AG20443 (cell line): ENCODE data around the gene JMJD8.

Experiments used
- DNase-seq: peaks from one replicate; pipeline ENCODE4 v3.0.0; 2012; ENCODE audit warnings: low spot score, mixed read lengths

Gene JMJD8

DNA sequence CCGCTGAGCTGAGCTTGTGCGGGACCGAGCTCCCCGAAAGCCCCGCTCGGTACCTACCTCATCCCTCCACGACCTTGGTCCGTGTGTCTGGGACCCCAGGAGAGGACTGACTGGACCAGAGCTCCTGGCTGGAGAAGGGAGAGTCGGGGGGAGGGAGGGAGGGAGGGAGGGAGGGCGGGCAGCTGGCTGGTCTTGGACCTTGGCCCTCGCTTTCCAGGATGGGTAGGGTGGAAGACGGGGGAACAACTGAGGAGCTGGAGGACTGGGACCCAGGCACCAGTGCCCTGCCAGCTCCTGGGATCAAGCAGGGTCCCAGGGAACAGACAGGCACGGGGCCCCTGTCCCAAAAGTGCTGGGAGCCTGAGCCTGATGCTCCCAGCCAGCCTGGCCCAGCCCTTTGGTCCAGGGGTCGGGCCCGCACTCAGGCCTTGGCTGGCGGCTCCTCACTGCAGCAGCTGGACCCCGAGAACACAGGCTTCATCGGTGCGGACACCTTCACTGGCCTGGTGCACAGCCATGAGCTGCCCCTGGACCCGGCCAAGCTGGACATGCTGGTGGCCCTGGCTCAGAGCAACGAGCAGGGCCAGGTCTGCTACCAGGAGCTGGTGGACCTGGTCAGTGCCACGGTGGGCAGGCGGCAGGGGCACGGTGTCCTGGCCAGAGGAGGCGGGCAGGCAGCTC, 8.1 kb downstream of the JMJD8 start:
- no peak for DNase-seq

DNA sequence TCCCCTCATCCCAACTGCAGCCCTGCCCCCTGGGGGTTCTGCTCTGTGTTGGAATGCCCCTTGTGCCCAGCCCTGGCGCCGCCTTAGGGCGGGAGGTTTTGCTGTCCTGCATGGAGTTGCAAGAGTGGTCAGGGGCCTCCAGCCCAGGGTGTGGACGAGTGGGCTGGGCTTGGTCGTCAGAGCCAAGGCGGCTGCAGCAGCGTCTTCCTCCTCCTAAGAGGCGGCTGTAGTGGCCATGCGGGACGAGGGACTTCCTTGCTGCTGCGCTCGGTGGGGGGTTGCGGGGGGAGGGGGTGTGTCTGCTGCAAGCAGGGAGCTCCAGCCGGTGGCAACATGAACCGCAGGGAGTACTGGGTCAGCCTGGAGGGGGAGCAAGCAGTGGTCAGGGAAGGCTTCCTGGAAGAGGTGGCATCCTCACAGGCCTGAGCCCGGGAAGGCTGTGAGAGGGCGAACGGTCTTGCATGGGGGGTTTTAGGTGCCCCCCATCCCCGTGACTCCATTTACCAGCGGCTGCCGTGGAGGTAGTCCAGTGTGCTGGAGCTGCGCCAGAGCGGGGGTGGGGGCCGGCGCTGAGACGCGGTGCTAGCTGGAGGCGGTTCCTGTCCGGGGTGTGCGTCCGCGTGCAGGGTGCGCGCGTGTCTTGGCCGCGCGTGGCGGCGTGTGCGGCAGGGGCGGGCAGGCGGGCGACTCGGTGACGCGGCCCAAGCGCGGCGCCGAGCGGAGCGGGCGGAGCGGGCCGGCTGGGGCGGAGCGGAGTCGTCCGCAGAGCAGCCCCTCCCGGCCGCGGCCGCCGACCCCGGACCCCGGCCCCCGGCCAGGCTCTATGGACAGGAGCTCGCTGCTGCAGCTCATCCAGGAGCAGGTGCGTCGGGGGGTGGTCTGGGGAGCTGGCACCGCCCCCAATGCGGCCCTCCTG, 8.9 kb downstream of the JMJD8 start, which contains the start of gene RHBDL1:
TSS of gene RHBDL1 (plus strand) at position 704 of the 916 bp plus-strand sequence. CDS start at position 824, 120 bp downstream.
- peak; percentile 60 for DNase-seq

DNA sequence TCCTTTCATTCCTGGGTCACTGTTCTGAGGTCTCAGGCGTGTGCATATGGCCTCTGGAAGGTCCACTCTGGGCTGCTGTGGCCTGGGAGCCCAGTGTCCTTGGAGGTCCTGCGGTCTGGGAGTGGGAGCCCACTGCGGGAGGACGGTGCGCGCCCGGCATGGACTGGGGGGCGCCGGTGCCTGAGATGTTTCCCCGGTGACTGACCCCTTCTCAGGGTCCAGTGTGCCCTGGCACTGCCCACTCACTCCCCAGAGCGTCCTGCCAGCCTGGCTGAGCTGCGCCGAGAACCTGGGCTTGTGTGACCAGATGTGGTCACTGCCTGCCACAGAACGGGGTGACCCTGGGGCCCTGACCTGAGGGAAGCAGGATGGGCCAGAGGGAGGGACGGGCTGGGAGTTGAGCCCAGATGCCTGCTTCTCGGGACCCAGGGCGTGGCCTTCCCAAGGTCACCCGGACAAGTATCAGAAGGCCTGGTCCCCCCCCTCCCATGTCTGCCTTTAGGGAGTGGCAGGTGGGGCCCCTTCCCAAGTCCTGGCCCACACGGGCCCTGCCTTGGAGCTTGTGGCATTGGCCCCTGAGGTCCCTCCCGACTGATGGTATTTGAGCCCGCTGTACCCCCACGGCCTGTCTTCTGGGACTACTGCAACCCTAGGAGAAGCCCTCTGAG, 9.8 kb downstream of the JMJD8 start:
- no peak for DNase-seq

DNA sequence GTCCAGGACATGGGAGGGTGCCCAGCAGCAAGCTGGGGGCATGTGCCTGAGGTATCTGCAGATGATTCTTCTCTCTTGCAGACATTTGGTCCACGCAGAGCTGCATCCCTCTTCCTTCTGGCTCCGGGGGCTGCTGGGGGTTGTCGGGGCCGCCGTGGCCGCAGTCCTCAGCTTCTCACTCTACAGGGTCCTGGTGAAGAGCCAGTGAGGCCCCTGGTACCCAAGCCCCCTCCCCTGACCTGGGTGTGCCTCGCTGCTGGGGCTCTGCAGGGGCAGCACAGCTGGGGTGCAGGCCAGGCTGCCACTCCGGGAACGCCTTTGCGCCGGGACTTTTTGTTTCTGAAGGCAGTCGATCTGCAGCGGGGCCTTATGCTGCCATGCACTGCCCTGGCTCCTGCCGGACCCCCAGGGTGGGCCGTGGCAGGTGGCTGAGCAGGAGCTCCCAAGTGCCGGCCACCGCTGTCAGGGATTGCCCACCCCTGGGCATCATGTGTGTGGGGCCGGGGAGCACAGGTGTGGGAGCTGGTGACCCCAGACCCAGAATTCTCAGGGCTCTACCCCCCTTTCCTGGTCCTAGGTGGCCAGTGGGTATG, 10.6 kb downstream of the JMJD8 start:
- DNase-seq, result no peak

DNA sequence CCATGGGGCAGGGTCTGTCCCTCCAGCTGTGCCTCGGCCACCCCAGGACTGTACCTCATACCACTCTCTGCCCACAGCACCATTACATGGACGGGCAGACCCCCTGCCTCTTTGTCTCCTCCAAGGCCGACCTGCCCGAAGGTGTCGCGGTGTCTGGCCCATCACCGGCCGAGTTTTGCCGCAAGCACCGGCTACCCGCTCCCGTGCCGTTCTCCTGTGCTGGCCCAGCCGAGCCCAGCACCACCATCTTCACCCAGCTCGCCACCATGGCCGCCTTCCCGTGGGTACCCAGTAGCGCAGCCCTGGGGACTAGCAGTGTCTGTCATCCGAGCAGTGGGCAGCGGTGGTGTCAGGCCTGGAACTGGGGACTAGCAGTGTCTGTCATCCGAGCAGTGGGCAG, 11.3 kb downstream of the JMJD8 start:
- DNase-seq, result no peak

DNA sequence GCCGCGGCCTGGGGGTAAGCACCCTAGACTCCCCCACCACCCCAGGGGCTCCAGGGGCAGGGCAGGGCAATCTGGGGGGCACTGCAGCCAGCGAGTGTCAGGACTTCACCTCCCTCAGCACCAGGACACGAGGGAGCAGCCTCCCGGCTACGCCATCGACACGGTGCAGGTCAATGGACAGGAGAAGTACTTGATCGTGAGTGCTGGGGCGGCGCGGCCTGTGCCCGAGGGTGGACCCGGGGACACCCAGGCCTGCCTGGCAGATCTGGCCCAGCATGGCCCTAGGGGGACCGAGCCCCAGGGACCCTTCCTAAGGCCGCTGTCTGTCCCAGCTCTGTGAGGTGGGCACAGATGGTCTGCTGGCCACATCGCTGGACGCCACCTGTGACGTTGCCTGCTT, 11.8 kb downstream of the JMJD8 start:
- DNase-seq, result no peak

DNA sequence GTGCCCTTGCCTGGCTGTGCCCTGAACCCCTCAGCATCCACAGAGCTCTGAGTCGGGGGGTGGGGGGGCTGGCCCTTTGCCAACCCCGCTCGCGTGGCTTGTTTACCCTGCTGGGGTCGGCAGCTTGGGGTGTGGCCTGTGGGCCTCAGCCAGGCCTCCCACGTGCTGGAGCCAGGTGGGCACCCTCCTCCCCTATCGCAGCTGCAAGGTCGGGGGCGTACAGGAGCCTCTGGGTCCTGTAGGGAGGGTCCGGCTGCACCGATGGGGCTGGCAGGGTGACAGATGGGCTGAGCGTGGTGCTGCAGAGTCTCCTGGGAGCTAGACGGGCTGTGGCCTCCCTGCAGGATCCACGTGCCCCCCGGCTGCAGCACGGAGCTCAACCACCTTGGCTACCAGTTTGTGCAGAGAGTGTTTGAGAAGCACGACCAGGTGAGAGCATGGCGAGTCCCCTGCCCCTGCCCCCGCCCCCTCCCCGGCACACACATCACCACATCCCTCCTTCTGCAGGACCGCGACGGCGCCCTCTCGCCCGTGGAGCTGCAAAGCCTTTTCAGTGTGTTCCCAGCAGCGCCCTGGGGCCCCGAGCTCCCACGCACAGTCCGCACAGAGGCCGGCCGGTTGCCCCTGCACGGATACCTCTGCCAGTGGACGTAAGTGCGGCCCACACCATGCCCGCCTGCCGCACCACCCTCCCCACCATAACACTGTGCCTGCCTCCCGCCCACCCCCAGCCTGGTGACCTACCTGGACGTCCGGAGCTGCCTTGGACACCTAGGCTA, 12.6 kb downstream of the JMJD8 start:
- DNase-seq, result no peak

DNA sequence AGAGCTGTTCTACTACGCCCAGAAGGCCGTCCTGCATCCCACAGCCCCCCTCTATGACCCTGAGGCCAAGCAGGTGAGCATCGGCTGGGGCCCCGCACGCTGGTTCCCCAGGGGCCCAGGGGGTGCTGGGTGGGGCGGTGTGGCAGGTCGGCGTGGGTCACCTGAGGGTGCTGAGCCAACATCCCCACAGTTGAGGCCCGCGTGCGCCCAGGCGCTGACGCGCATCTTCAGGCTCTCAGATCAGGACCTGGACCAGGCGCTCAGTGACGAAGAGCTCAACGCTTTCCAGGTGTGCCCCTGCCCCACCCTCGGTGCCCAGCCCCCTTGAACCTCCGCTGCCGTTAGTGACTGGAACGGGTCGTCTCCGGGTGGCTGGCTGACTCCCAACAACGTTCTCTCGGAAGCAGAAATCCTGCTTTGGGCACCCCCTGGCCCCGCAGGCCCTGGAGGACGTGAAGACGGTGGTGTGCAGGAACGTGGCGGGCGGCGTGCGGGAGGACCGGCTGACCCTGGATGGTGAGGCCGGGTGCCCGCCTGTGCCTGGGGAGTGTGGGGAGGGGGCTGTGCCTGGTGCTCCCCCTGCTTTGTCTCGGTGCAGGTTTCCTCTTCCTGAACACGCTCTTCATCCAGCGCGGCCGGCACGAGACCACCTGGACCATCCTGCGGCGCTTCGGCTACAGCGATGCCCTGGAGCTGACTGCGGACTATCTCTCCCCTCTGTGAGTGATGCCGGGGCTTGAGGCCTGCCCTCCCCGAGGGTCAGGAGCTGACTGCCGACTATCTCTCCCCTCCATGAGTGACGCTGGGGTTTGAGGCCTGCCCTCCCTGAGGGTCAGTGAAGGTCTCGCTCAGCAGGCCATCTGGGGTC, 13.4 kb downstream of the JMJD8 start:
- no peak for DNase-seq

DNA sequence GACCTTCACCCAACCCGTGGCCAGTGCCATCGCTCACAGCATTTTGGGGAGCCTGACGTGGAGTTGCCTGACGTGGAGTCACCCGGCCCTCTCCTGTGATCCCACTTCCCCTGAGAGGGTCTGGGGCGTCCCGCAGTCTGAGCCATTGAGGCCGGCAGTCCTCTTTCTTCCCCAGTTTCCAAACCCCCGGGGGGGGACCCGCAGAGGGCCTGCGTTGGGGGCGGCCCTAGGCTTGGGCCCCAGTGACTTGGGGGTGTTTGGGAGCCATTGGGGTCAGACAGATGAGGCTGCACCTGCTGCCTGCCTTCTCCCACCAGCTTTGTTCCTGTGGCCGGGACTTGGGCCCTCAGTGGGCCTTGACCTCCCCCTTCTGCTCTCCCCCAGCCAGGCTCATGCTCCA, 14.5 kb downstream of the JMJD8 start:
- no peak for DNase-seq

DNA sequence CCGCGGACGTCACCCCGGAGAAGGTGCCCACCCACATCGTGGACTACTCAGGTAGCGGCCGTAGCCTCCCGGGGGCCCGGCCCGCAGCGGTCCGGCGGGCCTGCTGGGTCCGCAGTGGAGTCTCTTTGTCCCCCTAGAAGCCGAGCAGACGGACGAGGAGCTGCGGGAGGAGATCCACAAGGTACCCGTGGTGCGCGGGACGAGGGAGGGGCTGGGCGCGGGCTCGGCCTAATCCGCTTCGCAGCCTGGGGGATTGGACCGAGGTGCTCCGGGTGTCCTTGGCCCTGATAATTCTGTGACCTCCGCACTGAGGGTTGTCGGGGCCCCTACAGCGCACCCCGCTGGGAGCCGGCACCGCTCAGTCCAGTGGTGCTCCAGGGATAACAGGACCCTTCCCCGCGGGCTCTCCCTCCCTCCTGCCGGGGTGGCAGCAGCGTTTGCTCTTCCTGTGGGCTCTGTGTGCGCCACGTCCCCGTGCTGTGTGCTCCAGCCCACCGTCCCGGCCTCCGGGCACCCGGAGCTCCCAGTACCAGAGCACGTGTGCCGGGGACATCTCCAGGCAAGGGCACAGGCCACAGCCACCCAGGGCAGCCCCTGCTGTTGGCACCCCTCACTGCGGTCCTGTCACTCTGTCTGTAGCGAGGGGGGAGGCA, 15.5 kb downstream of the JMJD8 start:
- DNase-seq, result no peak

DNA sequence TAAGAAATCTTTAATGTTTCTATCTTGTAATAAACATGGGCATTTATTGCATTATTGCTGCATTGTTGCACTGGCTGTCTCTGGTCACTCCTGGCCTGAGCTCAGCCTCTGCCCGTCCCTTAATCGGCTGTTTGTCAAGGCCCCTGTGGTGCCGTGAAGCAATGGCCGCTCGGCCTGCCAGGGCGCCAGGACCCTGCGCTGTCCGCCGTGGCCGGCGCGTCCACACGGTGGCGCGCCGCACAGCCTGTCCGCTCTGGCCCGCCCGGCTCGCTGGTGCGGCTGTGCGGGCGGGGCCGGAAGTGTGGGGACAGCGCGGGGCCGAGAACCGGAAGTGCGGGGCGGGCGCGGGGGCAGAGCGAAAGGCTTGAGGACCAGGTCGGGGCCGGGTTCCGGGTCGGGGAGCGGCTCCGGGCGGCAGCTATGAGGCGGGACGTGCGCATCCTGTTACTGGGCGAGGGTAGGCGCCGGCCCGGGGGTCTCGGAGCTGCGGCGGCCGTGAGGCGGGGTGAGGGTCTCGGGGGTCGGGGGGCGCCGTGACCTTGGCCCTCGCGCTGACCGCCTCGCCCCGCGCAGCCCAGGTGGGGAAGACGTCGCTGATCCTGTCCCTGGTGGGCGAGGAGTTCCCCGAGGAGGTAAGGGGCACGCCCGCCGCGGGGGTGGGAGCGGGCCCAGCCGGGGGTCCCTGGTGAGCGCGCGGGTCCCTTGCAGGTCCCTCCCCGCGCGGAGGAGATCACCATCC, 16.2 kb downstream of the JMJD8 start, which contains the start of gene RHOT2:
TSS of gene RHOT2 (plus strand) at position 353 of the 739 bp plus-strand sequence. CDS start at position 421, 68 bp downstream.
- DNase-seq, result peak; percentile 94

DNA sequence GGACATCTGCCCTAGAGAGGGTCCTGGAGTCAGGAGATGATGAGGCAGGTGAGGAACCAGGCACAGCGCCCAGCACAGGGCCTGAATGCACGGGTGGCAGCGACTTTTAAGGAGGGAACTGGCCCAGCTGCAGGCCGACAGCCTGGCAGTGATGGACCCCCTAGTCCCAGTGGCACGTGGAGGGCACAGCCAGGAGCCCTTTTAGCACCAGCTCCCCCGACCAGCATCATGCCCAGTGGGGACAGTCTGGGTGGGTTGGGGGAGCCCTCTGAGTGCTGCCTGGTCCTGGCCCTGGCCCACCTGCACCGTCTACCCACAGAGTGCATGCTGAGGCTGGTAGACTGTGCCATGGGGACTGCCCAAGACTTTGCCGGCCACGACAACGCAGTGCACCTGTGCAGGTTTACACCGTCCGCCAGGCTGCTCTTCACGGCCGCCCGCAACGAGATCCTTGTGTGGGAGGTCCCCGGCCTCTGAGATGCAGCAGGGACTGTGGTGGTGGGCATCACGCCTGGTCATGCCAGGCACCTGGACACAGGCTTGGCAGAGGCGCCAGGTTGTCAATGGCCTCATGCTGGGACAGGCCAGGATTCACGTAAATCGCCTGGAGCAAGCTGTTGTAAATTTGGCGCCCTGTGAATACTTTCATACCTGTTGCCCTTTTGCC, 16.9 kb downstream of the JMJD8 start:
- no peak for DNase-seq

DNA sequence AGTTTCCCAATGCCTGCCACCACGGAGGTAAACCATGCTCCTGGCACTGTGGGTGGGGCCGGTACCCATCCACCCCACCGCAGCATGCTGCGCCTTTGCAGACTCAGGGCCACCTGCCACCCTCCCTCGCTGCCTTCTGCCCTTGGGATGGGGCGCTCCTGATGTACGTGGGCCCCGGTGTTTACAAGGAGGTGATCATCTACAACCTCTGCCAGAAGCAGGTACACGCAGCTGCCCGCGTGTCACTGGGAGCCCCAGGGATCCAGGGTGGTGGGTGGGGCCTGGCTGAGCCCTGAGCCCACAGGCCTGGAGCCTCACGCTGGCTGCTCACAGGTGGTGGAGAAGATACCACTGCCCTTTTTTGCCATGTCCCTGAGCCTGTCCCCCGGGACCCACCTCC, 17.6 kb downstream of the JMJD8 start:
- DNase-seq, result no peak

DNA sequence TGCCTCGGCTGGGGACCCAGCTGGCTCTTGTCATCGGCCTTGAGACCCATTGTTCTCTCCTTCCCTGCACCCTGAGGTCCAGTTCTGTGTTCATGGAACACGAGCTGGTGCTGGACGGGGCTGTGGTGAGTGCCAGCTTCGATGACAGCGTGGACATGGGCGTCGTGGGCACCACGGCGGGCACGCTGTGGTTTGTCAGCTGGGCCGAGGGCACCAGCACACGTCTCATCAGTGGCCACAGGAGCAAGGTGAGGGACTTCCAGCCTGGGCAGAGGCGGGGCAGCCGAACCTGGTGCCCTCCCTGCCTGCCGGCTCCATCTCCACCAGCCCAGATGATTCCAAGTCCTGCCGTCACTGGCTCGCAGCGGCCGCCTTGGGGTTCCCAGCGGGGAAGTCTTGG, 21.5 kb downstream of the JMJD8 start:
- DNase-seq, result no peak

DNA sequence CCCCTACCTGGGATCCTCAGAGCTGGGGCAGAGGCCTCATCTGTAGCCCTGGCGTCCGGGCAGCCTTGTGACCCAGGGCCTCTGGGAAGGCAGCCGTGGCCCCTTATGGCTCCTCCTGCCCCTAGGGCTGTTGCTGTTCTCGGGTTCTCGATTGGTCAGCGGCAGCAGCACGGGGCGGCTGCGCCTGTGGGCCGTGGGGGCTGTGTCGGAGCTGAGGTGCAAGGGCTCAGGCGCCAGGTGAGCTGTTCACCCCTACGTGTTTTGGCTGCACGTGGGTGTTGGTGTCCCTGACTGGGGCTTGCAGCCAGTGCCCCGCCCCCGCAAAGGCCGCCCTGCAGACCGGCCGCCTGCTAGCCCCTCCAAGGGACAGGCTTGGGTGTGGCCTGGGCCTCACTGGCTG, 22.0 kb downstream of the JMJD8 start:
- no peak for DNase-seq

DNA sequence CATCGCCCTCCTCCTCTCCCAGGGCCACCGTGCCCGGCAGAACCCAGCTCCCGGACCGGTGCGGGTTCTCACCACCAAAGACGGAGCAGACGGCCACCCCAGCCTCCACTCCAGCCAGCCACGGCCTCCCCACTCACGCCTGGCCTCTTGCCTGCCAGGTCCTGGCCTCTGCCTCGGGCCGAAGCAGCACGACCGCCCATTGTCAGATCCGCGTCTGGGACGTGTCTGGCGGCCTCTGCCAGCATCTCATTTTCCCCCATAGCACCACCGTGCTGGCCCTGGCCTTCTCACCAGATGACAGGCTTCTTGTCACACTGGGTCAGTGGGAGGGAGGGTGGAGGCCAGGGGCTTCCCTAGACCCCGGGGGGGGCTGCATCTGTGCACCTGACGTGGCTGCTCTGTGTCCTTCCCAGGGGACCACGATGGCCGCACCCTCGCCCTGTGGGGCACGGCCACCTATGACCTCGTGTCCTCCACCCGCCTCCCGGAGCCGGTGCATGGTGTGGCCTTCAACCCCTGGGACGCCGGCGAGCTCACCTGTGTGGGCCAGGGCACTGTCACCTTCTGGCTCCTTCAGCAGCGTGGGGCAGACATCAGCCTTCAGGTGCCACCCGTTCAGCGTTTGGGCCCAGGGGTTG, 22.8 kb downstream of the JMJD8 start:
- no peak for DNase-seq

DNA sequence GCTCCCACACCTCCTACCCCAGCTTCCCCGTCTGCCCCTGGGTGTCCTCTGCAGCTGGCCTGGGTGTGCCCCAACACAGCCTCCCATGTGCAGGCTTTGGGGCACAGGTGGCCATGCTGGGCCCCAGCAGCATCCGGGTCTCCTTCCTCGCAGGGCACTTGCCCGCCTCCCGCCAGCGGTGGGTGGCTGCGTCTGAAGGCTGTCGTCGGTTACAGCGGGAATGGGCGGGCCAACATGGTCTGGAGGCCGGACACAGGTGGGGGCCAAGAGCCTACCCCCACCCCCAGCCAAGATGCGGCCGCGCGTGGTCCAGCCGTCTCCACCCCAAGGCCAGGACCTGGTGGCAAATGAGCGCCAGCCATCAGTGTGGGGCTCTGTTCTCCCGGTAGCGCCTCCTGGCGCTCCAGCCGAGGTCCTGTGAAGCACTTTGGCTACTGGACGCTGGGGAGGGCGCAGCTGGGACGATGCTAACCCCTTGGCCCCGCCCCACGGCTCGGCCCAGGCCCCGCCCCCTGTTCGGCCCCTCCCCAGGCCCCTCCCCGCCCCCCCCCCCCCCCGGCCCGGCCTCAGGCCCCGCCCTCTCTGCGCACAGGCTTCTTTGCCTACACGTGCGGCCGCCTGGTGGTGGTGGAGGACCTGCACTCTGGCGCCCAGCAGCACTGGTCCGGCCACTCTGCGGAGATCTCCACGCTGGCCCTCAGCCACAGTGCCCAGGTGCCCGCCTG, 23.5 kb downstream of the JMJD8 start:
- DNase-seq, result peak; percentile 98

DNA sequence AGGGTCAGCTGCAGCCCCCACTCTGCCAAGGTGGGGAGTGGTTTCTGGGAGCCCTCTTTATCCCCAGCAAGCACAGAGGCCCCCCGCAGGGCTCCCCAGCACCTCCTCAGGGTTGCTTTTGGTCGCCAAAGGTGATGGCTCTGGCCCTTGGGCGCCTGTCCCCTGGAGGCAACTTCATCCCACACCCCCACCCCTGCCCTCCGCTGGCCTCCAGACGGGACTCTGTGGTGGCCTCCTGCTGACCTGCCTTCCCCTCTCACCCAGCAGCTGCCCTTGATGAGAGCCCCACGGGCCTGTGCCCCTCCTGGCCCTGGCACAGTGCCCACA, 24.0 kb downstream of the JMJD8 start:
- DNase-seq, result no peak
